ENCODE data around the gene MYL10. TPM values are rescaled to one million over a fixed set of nuclear protein-coding genes. Genes with fewer than 3 reads are reported as not detected.
"Not testable (repeated sequence)": the region's sequence is repeated elsewhere in the genome, so short reads cannot be mapped to it uniquely, and the experiment has no call there.

The MYL10 gene
- total RNA-seq, 2 experiments from 2014 or later = not detected

DNA sequence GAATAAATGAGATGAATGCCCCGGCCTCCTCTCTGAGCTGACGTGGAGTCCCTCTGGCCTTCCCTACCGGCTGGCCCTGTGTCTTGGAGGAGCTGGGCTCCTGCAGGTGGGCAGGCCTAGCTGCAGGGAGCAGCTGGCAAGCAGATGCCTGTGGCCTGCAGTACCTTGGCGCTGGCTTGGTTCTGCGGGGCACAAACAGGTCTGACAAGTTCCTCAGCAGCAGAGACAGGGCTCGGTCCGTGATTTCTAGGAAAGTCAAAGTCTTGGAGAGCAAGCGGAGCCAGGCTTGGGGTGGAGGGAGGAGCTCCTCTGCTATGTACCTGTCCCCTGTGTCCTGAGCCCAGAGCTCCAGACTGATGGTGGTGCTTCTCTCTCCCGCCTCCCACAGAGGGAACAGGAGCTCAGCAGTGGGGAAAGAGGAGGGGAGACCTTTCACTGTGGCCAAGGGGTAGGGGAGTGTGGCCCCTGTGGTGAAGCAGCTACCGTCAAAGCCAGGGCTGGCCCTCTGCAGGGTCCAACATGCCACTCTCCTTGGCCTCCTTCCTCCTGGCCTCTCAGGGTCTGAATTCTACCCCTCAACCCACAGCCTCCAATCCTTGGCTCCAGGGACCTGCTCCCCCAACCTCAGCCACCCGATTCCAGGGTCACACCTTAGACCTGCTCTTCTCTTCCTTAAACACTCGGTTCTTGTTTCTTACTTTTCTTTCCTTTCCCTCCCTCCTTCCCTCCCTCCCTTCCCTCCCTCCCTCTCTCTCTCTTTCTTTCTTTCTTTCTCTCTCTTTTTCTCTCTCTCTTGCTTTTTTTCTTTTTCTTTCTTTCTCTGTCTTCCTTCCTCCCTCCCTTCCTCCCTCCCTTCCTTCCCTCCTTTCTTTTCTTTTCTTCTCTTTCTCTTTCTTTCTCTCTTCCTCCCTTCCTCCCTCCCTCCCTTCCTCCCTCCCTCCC is 20.1 kb downstream of the MYL10 start:
- DNase-seq = no peak
- no peaks in the 10 kb centered on the region for H3K36me3 Mint-ChIP-seq (ENCODE audit: low read depth)
- POLR2A ChIA-PET = no interaction called here
- H3K4me1 Mint-ChIP-seq = no peaks in the 10 kb centered on the region
- H3K4me3 Mint-ChIP-seq = no peak overlapping the region
- H3K27ac Mint-ChIP-seq = no peak overlapping the region
- H3K9me3 Mint-ChIP-seq = no peaks in the 10 kb centered on the region
- H3K27me3 Mint-ChIP-seq = peaks cover 2% of the 10 kb centered on the region
- CTCF ChIA-PET = no interaction called here

GRCh38 chr7:101606498-101606923 is 22.6 kb downstream of the MYL10 start:
- DNase-seq = no peak
- H3K36me3 Mint-ChIP-seq (ENCODE audit: low read depth) = no peaks in the 10 kb centered on the region
- CTCF ChIA-PET = no interaction called here
- POLR2A ChIA-PET = no interaction called here
- no peaks in the 10 kb centered on the region for H3K4me1 Mint-ChIP-seq
- H3K27me3 Mint-ChIP-seq = peaks cover 2% of the 10 kb centered on the region
- no peak overlapping the region for H3K27ac Mint-ChIP-seq
- H3K4me3 Mint-ChIP-seq = no peak overlapping the region
- H3K9me3 Mint-ChIP-seq = no peaks in the 10 kb centered on the region

- H3K9me3 Mint-ChIP-seq = no peaks in the 10 kb centered on the region
- ChIA-PET CTCF (no interaction called here), POLR2A (no interaction called here)
- H3K36me3 Mint-ChIP-seq (ENCODE audit: low read depth) = no peaks in the 10 kb centered on the region
- H3K4me1 Mint-ChIP-seq = no peaks in the 10 kb centered on the region
- H3K27me3 Mint-ChIP-seq = peaks cover 2% of the 10 kb centered on the region
- no peak for DNase-seq
- no peak overlapping the region for H3K27ac Mint-ChIP-seq
- no peak overlapping the region for H3K4me3 Mint-ChIP-seq
Observed at GRCh38 chr7:101605611-101606497, 23.2 kb downstream of the MYL10 start.

- H3K27me3 Mint-ChIP-seq; H3K9me3 Mint-ChIP-seq; H3K36me3 Mint-ChIP-seq (ENCODE audit: low read depth); H3K27ac Mint-ChIP-seq; H3K4me1 Mint-ChIP-seq; POLR2A ChIA-PET; DNase-seq; H3K4me3 Mint-ChIP-seq: not testable (repeated sequence)
- CTCF ChIA-PET = interaction anchor here (0.7 kb wide), 1 partner anchor 576 kb away, joined by 3 read pairs; no protein-coding TSS in a partner anchor
Observed at GRCh38 chr7:101604934-101605332, 24.2 kb downstream of the MYL10 start.

- CTCF ChIA-PET = interaction anchor here (0.7 kb wide), 1 partner anchor 577 kb away, joined by 3 read pairs; no protein-coding TSS in a partner anchor
- POLR2A ChIA-PET = no interaction called here
- no peak for DNase-seq
- H3K36me3 Mint-ChIP-seq (ENCODE audit: low read depth) = no peaks in the 10 kb centered on the region
- H3K9me3 Mint-ChIP-seq = no peaks in the 10 kb centered on the region
- H3K27ac Mint-ChIP-seq = no peak overlapping the region
- no peaks in the 10 kb centered on the region for H3K4me1 Mint-ChIP-seq
- no peak overlapping the region for H3K4me3 Mint-ChIP-seq
- no peaks in the 10 kb centered on the region for H3K27me3 Mint-ChIP-seq
Observed at GRCh38 chr7:101604331-101604933, 24.7 kb downstream of the MYL10 start.

DNA sequence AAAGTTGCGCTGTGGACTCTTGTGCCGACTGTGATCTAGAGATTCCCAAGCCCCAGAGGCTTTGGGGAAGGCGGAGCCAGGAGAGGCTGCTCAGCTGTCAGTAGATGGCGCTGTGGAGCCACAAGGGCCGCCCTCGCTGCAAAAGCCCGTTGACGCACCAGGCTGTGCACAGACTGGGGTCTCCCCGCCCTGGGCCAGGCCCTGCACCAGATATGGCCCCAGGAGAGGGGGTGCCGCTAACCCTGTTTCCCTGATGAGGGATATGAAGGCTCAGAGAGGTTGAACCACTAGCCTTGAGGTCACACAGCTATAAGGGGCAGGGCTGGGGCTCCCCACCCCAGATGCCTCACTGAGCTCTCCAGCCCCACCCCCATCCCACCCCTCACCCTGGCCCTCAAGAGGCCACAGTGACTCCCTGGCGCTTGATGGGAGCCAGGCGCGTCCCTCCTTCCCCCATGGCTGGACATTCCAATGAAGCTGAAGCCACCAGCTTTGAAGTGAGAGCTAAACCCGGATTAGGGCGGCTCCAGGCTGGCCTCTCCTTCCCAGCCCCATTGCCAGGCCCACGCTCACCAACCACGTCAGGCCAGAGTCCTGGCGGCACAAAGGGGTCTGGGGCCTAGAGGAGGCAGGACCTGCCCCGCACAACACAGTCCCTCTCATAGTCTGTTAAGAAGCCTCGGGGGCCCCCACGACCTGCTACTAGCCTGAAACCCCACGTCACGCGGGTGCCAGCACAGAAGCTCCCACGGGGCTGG is 26.4 kb downstream of the MYL10 start:
- Mint-ChIP-seq H3K9me3 (no peaks in the 10 kb centered on the region), H3K36me3 (ENCODE audit: low read depth) (no peaks in the 10 kb centered on the region), H3K27me3 (no peaks in the 10 kb centered on the region), H3K4me3 (no peak overlapping the region), H3K4me1 (no peaks in the 10 kb centered on the region), H3K27ac (no peak overlapping the region)
- POLR2A ChIA-PET = no interaction called here
- CTCF ChIA-PET = interaction anchor here (0.6 to 1.5 kb wide), 6 partner anchors 12 to 668 kb away, joined by 3 to 4 read pairs (median 4); partner anchors contain the start of genes CUX1 and MYL10
- DNase-seq = peak; percentile 76

DNA sequence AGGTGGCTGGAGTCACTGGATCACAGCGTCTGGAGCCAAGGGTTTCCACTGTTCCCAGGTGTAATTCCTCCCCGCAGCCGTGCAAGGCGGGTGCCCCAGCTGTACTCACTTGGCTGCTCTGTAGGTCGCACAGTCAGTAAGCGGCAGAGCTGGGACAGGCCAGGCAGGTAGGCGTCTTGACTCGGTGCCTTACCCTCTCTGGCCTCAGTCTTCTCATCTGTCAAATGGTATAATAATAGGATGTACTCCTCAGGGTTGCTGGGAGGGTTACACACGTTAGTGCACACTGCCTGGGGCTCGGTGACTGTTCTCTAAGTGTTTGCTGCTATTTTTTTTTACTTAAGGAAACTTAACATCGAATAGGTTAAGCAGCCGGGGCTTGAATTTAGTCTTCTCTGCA is 27.0 kb downstream of the MYL10 start:
- Mint-ChIP-seq H3K36me3 (ENCODE audit: low read depth) (no peaks in the 10 kb centered on the region), H3K4me3 (no peak overlapping the region), H3K9me3 (no peaks in the 10 kb centered on the region), H3K4me1 (no peaks in the 10 kb centered on the region), H3K27ac (no peak overlapping the region), H3K27me3 (no peaks in the 10 kb centered on the region)
- CTCF ChIA-PET = interaction anchor here (1.4 kb wide), 1 partner anchor 669 kb away, joined by 4 read pairs; no protein-coding TSS in a partner anchor
- DNase-seq = no peak
- POLR2A ChIA-PET = no interaction called here

DNA sequence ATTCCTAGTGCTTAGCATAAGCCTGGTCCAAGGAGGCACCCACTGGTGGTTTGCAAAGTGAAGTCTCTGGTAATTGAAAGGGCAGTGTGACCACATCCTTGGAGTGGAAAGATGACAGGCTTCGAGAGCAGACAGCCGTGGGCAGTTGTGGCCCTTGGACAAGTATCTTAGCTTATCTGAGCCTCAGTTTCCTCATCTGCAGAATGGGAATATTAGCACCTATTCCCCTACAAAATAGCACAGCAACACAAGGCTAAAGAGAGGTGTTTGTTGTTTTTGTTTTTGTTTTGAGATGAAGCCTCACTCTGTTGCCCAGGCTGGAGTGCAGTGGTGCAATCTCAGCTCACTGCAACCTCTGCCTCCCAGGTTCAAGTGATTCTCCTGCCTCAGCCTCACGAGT is 29.3 kb downstream of the MYL10 start:
- Mint-ChIP-seq H3K36me3 (ENCODE audit: low read depth) (no peaks in the 10 kb centered on the region), H3K9me3 (no peaks in the 10 kb centered on the region), H3K4me3 (no peak overlapping the region), H3K27ac (no peak overlapping the region), H3K4me1 (no peaks in the 10 kb centered on the region), H3K27me3 (no peaks in the 10 kb centered on the region)
- POLR2A ChIA-PET = no interaction called here
- no peak for DNase-seq
- CTCF ChIA-PET = interaction anchor here (1.2 kb wide), 2 partner anchors 671 to 673 kb away, joined by 3 read pairs; no protein-coding TSS in a partner anchor

GRCh38 chr7:101598986-101599771 is 29.9 kb downstream of the MYL10 start:
- Mint-ChIP-seq H3K4me3 (no peak overlapping the region), H3K36me3 (ENCODE audit: low read depth) (no peaks in the 10 kb centered on the region), H3K27me3 (no peaks in the 10 kb centered on the region), H3K4me1 (no peaks in the 10 kb centered on the region), H3K27ac (no peak overlapping the region), H3K9me3 (no peaks in the 10 kb centered on the region)
- ChIA-PET CTCF (no interaction called here), POLR2A (no interaction called here)
- DNase-seq = no peak

GRCh38 chr7:101598422-101598985 is 30.6 kb downstream of the MYL10 start:
- Mint-ChIP-seq H3K36me3 (ENCODE audit: low read depth) (no peaks in the 10 kb centered on the region), H3K9me3 (no peaks in the 10 kb centered on the region), H3K27ac (no peak overlapping the region), H3K4me1 (no peaks in the 10 kb centered on the region), H3K4me3 (no peak overlapping the region), H3K27me3 (no peaks in the 10 kb centered on the region)
- no peak for DNase-seq
- CTCF ChIA-PET = no interaction called here
- POLR2A ChIA-PET = no interaction called here

DNA sequence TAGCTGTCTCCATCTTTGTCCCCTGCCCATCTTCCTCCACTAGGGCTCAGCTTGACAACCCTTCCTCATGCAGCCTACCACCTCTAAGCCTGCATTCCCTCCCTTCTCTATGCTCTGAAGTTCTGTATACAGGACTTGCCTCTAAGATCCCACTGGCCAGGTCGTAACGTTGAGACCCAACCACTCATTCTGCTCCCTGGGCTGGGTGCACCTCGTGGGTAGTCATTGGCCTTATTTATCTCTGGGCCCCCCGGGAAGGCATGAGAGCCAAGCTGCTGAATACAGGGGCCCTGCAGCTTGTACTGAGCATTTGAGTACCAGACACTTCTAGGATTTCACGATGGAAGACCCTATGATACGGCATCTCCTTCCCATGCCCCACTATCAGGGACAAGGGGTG is 31.2 kb downstream of the MYL10 start:
- Mint-ChIP-seq H3K27me3 (no peaks in the 10 kb centered on the region), H3K36me3 (ENCODE audit: low read depth) (no peaks in the 10 kb centered on the region), H3K9me3 (no peaks in the 10 kb centered on the region), H3K4me1 (no peaks in the 10 kb centered on the region), H3K27ac (no peak overlapping the region), H3K4me3 (no peak overlapping the region)
- POLR2A ChIA-PET = no interaction called here
- no peak for DNase-seq
- CTCF ChIA-PET = no interaction called here
